SH-SY5Y (cell line): ENCODE data around the gene PDE3B.

Experiments used
- GATA2 ChIP-seq: IDR thresholded peaks from 2 replicates; pipeline ENCODE4 v1.6.1; 2011; ENCODE audit warnings: mild to moderate bottlenecking, low read depth, low read length
- GATA3 ChIP-seq: IDR thresholded peaks from 2 replicates; pipeline ENCODE4 v1.6.1; 2011; ENCODE audit warnings: low read depth, mild to moderate bottlenecking, low read length, moderate library complexity

DNA sequence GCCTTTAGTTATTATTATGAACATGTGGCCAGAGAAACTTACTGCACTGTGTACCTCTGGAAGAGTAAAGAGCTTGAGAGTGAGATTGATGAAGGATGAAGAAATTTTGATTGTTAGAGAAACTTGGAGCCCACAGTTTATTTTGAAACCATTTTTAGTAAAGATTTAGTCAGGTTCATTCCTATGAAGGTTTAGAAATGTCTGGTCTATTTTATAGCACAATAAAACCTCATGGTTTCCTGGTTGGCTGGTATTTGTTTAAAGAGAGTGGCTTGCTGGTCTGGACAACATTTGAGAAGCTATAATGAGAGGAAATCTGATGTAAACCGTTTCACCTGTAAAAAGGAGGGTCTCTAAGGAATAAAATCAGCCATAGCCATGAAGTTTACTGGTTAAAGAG, 8.8 kb upstream of the PDE3B start:
- TF ChIP-seq GATA2 (no peak), GATA3 (no peak)
